ENCODE data around the gene FOXK1.

DNA sequence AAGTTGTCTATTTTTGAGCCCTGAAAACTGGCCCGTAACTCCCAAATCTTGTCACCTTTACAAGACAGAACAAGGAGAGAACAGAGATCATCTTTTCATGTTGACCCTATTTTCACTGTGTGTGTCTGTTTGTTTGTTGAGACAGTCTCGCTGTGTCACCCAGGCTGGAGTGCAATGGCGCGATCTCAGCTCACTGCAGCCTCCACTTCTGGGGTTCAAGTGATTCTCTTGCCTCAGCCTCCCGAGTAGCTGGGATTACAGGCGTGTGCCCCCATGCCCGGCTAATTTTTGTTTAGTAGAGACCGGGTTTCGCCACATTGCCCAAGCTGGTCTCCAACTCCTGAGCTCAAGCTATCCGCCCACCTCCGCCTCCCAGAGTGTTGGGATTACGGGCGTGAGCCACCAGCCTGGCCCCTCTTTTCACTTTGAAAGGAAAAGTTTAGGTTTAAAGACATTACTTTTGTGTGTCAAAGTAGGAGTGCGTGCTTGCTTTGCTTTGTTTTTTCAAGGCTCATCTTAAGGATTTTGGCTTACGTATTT, 32.1 kb downstream of the FOXK1 start:
- TF ChIP-seq, protein P1, sequence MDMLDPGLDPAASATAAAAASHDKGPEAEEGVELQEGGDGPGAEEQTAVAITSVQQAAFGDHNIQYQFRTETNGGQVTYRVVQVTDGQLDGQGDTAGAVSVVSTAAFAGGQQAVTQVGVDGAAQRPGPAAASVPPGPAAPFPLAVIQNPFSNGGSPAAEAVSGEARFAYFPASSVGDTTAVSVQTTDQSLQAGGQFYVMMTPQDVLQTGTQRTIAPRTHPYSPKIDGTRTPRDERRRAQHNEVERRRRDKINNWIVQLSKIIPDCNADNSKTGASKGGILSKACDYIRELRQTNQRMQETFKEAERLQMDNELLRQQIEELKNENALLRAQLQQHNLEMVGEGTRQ (CRISPR knock-in tag; IDR thresholded peaks at IDR 0.05), result no peak
- TF ChIP-seq, protein P2, sequence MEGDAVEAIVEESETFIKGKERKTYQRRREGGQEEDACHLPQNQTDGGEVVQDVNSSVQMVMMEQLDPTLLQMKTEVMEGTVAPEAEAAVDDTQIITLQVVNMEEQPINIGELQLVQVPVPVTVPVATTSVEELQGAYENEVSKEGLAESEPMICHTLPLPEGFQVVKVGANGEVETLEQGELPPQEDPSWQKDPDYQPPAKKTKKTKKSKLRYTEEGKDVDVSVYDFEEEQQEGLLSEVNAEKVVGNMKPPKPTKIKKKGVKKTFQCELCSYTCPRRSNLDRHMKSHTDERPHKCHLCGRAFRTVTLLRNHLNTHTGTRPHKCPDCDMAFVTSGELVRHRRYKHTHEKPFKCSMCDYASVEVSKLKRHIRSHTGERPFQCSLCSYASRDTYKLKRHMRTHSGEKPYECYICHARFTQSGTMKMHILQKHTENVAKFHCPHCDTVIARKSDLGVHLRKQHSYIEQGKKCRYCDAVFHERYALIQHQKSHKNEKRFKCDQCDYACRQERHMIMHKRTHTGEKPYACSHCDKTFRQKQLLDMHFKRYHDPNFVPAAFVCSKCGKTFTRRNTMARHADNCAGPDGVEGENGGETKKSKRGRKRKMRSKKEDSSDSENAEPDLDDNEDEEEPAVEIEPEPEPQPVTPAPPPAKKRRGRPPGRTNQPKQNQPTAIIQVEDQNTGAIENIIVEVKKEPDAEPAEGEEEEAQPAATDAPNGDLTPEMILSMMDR (IDR thresholded peaks at IDR 0.05 in 2 of 3, conservative IDR thresholded peaks at IDR 0.05 in 1 of 3; ENCODE audit: insufficient read depth in 2 of 3, low read depth in 1 of 3, low read length in 3 of 3), result no peak
- TF ChIP-seq, protein P3, sequence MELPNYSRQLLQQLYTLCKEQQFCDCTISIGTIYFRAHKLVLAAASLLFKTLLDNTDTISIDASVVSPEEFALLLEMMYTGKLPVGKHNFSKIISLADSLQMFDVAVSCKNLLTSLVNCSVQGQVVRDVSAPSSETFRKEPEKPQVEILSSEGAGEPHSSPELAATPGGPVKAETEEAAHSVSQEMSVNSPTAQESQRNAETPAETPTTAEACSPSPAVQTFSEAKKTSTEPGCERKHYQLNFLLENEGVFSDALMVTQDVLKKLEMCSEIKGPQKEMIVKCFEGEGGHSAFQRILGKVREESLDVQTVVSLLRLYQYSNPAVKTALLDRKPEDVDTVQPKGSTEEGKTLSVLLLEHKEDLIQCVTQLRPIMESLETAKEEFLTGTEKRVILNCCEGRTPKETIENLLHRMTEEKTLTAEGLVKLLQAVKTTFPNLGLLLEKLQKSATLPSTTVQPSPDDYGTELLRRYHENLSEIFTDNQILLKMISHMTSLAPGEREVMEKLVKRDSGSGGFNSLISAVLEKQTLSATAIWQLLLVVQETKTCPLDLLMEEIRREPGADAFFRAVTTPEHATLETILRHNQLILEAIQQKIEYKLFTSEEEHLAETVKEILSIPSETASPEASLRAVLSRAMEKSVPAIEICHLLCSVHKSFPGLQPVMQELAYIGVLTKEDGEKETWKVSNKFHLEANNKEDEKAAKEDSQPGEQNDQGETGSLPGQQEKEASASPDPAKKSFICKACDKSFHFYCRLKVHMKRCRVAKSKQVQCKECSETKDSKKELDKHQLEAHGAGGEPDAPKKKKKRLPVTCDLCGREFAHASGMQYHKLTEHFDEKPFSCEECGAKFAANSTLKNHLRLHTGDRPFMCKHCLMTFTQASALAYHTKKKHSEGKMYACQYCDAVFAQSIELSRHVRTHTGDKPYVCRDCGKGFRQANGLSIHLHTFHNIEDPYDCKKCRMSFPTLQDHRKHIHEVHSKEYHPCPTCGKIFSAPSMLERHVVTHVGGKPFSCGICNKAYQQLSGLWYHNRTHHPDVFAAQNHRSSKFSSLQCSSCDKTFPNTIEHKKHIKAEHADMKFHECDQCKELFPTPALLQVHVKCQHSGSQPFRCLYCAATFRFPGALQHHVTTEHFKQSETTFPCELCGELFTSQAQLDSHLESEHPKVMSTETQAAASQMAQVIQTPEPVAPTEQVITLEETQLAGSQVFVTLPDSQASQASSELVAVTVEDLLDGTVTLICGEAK (IDR thresholded peaks at IDR 0.05), result no peak
- TF ChIP-seq, protein P3 (CRISPR knock-in tag; IDR thresholded peaks at IDR 0.05), result no peak
- no peak for TF ChIP-seq ESRRA (IDR thresholded peaks at IDR 0.05; ENCODE audit: borderline replicate concordance, low read depth)
- TF ChIP-seq FUS (optimal IDR thresholded peaks at IDR 0.05; ENCODE audit: low read depth, low read length), result no peak
- no peak for TF ChIP-seq POLR2A (conservative IDR thresholded peaks at IDR 0.05)
- TF ChIP-seq ELF4 (CRISPR knock-in tag; IDR thresholded peaks at IDR 0.05), result no peak

All from K562 (cell line).